ENCODE data around the gene SIM2.

GRCh38 chr21:36690628-36691554 lies 8.0 kb upstream of the SIM2 start:
- no peak for TF ChIP-seq BCL6 (CRISPR knock-in tag; IDR thresholded peaks at IDR 0.05)
- TF ChIP-seq EP300 (IDR thresholded peaks at IDR 0.05; ENCODE audit: low read depth in 2 of 2, low read length in 2 of 2) = no peak
- TF ChIP-seq EP300 (CRISPR knock-in tag; IDR thresholded peaks at IDR 0.05; ENCODE audit: borderline replicate concordance) = no peak
- TF ChIP-seq, protein P1, sequence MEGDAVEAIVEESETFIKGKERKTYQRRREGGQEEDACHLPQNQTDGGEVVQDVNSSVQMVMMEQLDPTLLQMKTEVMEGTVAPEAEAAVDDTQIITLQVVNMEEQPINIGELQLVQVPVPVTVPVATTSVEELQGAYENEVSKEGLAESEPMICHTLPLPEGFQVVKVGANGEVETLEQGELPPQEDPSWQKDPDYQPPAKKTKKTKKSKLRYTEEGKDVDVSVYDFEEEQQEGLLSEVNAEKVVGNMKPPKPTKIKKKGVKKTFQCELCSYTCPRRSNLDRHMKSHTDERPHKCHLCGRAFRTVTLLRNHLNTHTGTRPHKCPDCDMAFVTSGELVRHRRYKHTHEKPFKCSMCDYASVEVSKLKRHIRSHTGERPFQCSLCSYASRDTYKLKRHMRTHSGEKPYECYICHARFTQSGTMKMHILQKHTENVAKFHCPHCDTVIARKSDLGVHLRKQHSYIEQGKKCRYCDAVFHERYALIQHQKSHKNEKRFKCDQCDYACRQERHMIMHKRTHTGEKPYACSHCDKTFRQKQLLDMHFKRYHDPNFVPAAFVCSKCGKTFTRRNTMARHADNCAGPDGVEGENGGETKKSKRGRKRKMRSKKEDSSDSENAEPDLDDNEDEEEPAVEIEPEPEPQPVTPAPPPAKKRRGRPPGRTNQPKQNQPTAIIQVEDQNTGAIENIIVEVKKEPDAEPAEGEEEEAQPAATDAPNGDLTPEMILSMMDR (CRISPR knock-in tag; IDR thresholded peaks at IDR 0.05) = no peak
- no peak for TF ChIP-seq POLR2A (IDR thresholded peaks at IDR 0.05; ENCODE audit: insufficient read depth in 1 of 2, low read depth in 2 of 2, low read length in 2 of 2)
- no peak for TF ChIP-seq ZFP82 (CRISPR knock-in tag; IDR thresholded peaks at IDR 0.05; ENCODE audit: borderline replicate concordance)
- no peak for TF ChIP-seq ZNF34 (CRISPR knock-in tag; IDR thresholded peaks at IDR 0.05; ENCODE audit: borderline replicate concordance)

All from HepG2 (cell line).